Limb (tissue), 2 donors: ENCODE measurements around the gene PIK3R5.

Experiments
- DNase-seq, 2 donors: peaks; one replicate each; pipeline ENCODE4 v3.0.0-alpha.2; 2016; ENCODE audit errors: extremely low spot score in 2 of 2

Gene PIK3R5

GRCh38 chr17:8953156-8953885 is 12.2 kb downstream of the PIK3R5 start:
- no peak for DNase-seq

DNA sequence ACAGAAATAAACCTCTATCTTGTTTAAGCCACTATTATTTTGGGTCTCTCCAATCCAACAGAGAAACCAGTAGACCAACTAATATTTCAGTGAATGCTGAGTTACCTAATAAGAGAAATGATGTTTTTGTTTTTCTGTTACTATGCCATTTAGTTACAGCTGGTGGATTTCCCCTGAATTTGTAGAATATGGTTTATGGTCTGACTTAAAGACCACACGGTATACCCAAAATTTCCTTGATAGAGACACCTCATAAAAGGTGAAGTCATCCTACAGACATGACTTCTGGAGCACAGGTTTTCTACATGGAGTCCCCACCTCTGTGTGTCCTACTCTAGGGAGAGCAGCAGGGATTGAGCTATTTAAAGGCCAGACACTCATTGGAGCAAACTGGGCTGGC is 13.3 kb downstream of the PIK3R5 start:
- DNase-seq, result no peak

DNA sequence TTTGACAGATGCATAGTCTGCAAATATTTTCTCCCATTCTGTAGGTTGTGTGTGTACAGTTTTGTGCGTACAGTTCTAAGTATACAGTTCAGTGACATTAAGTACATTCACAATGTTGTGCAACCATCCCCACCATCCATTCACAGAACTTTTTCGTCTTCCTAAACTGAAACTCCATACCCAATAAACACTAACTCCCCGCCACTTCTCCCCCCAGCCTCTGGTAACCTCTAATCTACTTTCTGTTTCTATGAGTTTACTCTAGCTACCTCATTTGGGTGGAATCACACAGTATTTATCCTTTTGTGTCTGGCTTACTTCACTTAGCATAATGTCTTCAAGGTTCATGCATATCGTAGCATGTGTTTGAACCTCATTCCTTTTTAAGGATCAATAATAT is 14.3 kb downstream of the PIK3R5 start:
- DNase-seq, result no peak

DNA sequence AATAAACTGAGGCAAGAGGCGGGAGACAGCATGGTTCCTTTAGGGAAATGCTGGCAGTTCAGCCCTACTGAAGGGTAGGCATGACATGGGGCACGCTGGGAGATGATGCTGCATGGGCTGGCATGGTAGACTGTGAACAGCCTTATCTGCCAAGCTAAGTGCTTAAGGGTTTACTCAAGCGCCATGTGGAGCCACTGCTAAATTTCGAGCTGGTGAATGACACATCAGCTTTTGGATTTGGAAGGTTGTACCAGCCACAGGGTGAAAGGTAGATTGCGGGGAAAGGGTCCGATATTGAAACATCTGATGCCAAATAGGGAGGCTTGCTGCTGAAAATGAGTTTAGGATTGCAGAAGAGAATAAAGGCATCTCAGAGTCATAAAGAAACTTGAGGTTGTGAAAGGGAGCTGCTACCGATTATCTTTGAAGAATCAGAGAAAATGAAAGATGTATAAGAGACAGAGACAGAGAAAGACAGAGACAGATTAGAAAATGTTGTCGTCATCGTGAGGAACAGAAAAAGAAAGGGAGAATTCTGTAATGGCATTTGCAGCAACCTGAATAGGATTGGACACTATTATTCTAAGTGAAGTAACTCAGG is 16.3 kb downstream of the PIK3R5 start:
- no peak for DNase-seq

- no peak for DNase-seq
Observed at GRCh38 chr17:8948462-8948861, 17.0 kb downstream of the PIK3R5 start.

GRCh38 chr17:8947201-8947600 is 18.3 kb downstream of the PIK3R5 start:
- no peak for DNase-seq

- no peak for DNase-seq
Observed at GRCh38 chr17:8946476-8946875, 19.0 kb downstream of the PIK3R5 start.

- no peak for DNase-seq
Observed at GRCh38 chr17:8946071-8946470, 19.4 kb downstream of the PIK3R5 start.

GRCh38 chr17:8944748-8945147 is 20.8 kb downstream of the PIK3R5 start:
- no peak for DNase-seq

DNA sequence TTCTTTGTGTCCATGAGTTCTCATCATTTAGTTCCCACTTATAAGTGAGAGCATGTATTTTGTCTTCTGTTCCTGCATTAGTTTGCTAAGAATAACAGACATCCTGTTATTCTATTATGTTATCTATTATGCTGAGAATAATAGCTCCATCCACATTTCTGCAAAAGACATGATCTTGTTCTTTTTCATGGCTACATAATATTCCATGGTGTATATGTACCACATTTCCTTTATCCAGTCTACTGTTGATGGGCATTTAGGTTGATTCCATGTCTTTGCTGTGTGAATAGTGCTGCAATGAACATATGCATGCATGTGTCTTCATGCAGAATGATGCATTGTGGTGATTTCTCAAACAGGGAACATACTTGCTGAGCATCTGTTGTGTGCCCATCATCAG is 21.4 kb downstream of the PIK3R5 start:
- DNase-seq, result no peak

DNA sequence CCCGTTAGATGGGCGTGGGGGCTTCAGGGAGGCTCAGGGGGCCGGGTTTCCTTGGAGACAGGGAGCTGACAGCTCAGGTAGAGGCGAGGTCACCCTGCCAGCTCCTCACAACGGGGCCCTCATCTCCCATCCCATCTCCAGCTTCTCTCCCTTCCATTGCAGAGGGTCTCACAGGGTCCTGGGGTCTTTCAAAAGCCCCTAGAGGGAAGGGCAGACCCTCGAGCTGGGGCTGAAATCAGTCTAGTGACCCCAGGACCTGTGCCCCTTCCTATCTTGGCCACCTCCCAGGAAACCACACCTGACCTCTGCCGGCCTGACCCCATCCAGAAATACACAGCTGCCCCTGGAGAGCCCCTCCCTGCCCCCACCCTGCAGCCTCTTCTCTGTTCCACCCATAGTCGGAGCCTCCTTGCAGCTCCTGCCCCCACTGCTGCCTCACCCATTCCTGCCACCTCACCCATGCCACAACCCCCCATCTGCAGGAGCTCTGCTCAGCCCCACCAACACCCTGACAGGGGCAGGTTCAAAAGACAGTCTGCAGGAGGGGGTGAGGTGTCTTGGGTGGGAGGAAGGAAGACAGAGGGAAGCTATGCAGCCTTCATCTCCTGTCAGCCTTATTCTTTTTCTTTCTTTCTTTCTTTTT is 23.4 kb downstream of the PIK3R5 start:
- DNase-seq, result no peak

DNA sequence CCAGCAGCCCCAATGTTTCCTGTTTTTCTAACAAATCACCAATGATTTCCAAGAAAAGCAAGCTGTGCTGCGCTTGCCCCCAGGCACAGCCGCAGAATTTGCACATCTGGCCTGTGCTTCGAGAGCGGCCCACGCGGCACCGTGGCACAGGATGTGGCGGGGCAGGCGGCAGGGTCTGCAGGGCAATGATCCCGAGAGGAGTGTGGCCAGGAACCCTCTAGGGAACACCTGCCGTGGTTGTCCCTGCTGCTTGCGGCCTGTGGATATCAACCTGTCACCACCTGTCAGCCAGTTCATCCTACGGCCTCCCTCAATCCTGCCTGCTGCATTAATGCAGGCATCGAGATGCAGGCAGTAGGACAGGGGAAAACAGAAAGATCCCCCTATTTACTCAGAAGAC is 24.0 kb downstream of the PIK3R5 start:
- DNase-seq, result no peak

DNA sequence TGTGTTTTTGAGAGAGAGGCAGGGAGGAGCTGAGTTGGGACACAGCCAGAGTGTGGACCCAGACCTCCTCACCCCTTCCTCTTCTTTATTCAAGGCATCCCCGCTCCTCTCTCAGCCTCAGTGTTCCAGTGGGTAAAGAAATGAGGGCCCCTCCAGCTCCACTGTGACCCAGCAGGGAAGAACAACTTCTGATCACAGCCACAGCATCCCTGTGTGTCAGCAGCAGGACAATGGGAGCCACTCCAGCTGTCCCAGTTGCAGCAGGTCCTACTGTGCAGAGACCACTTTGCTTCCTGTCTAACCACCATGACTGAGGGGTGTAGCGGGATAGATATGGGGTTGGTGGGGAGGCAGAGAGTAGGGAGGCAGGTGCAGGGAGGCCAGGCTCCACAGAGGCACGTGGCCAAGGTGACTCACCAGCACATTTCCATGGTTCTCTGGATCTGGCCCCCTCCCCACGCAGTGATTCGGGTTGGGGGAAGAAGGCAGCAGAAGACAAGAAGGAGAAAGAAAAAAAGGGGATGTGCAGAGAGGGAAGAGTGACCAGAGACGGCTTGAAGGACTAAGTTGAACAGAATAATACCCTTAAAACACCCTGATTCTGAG is 24.5 kb downstream of the PIK3R5 start:
- DNase-seq, result no peak

GRCh38 chr17:8939496-8940334 is 25.8 kb downstream of the PIK3R5 start:
- DNase-seq, result no peak

DNA sequence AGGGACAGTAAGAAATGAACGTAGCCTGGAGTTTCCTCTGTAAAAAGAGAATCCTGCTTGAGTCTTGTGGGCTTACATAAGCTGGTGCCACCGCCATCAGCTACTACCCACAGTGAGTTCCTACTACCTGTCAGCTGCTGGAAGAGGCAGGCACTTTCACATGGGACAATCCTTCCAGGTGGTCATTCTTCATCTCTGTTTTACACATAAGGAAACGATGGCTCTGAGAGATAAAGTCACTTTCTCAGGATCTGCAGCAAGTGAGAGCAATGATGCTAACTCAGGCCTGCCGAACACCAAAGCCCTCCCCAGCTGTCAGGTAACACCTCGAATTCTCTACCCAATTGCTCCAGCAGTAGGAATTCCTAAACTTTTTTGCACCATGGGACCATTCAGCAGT is 26.6 kb downstream of the PIK3R5 start:
- no peak for DNase-seq

GRCh38 chr17:8935191-8935590 is 30.3 kb downstream of the PIK3R5 start:
- DNase-seq, result no peak

DNA sequence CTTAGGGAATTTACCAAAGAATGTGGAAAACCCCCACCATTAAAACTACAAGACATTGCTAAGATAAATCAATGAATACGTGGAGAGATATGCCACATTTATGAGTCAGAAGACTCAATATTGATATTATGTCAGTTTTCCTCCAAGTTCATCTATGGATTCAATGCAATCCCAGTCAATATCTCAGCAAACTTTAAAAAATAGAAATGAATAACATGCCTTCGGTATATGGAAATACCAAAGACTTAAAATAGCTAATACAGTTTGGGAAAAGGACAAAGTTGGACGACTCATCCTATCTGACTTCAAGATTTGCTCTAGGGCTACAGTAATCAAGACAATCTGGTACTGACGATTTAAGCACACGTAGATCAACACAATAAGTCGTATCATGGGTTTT is 31.2 kb downstream of the PIK3R5 start:
- no peak for DNase-seq

- no peak for DNase-seq
Observed at GRCh38 chr17:8930649-8931048, 34.9 kb downstream of the PIK3R5 start.

DNA sequence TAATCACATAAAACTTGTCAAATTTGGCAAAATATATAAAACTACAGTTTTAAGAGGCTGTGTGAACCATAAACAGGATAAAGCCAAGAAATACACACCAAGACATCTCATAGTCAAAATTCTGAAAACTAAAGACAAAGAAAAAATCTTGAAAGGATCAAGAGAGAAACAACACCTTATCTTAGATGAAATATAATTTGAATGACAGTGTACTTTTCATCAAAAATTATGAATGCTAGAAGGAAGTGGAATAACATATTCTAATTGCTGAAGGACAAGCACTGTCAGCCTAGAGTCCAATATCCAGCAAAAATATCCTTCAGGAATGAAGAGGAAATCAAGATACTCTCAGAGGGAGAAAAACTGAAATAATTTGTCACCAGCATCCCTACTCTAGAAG is 37.2 kb downstream of the PIK3R5 start:
- DNase-seq, result no peak

- DNase-seq, result no peak
Observed at GRCh38 chr17:8927395-8927794, 38.1 kb downstream of the PIK3R5 start.

DNA sequence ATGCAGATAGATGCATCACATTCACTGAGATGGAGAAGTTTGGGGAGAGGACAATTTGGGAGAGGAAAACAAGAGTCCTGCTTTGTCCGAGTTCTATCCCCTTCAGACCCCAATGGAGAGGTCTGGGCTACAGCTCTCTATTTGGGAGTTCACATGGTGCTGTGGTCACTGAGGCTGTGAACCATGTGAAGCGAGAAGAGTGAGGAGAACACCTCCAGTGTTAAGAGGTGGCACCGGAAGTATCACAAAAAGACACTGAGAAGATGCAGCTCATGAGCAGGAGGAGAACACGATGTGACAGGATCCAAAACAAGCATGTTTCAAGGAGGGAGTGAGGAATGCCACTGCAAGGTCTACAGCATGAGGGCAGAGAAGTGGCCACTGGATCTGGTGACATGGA is 39.7 kb downstream of the PIK3R5 start:
- no peak for DNase-seq

GRCh38 chr17:8925141-8925540 is 40.4 kb downstream of the PIK3R5 start:
- DNase-seq, result no peak
